A204.1 (cell line): ENCODE measurements around the gene SLC9A3.
"Not testable (repeated sequence)": the region's sequence is repeated elsewhere in the genome, so short reads cannot be mapped to it uniquely, and the experiment has no call there.

ENCODE experiments used
- FAIRE-seq: peaks from 2 replicates; lab custom pipeline; 2012; peaks lifted over from hg19 to GRCh38; lab: Jason Lieb, UNC

SLC9A3 gene

GRCh38 chr5:488744-489688 lies 35.2 kb downstream of the SLC9A3 start:
- no peak for FAIRE-seq

GRCh38 chr5:488241-488640 lies 36.0 kb downstream of the SLC9A3 start:
- no peak for FAIRE-seq

- not testable (repeated sequence) for FAIRE-seq
Measured at GRCh38 chr5:486597-486996, 37.7 kb downstream of the SLC9A3 start.

- no peak for FAIRE-seq
Measured at GRCh38 chr5:485946-486491, 38.2 kb downstream of the SLC9A3 start.

- FAIRE-seq: no peak
Measured at GRCh38 chr5:485113-485945, 38.9 kb downstream of the SLC9A3 start.

- FAIRE-seq: no peak
Measured at GRCh38 chr5:484556-484955, 39.7 kb downstream of the SLC9A3 start.

GRCh38 chr5:483434-484140 lies 40.7 kb downstream of the SLC9A3 start:
- no peak for FAIRE-seq

- FAIRE-seq: no peak
Measured at GRCh38 chr5:483011-483410, 41.2 kb downstream of the SLC9A3 start.

GRCh38 chr5:482506-482905 lies 41.7 kb downstream of the SLC9A3 start:
- FAIRE-seq: no peak

- FAIRE-seq: no peak
Measured at GRCh38 chr5:482021-482420, 42.2 kb downstream of the SLC9A3 start.

- FAIRE-seq: no peak
Measured at GRCh38 chr5:481347-481746, 42.9 kb downstream of the SLC9A3 start.

GRCh38 chr5:479566-480319 lies 44.5 kb downstream of the SLC9A3 start:
- no peak for FAIRE-seq

- FAIRE-seq: no peak
Measured at GRCh38 chr5:478982-479535, 45.2 kb downstream of the SLC9A3 start.

- no peak for FAIRE-seq
Measured at GRCh38 chr5:478369-478981, 45.8 kb downstream of the SLC9A3 start.

- no peak for FAIRE-seq
Measured at GRCh38 chr5:477871-478270, 46.4 kb downstream of the SLC9A3 start.

- no peak for FAIRE-seq
Measured at GRCh38 chr5:477247-477646, 47.0 kb downstream of the SLC9A3 start.

- FAIRE-seq: no peak
Measured at GRCh38 chr5:476814-477175, 47.5 kb downstream of the SLC9A3 start.

GRCh38 chr5:476102-476813 lies 48.0 kb downstream of the SLC9A3 start:
- no peak for FAIRE-seq

- FAIRE-seq: no peak
Measured at GRCh38 chr5:475704-476101, 48.5 kb downstream of the SLC9A3 start.
